Umbilical cord (tissue), 2 donors: ENCODE results near the gene RFX1. TPM values are rescaled to one million over a fixed set of nuclear protein-coding genes. Genes with fewer than 3 reads are reported as not detected.

Experiments
- DNase-seq: peaks from one replicate; pipeline ENCODE4 v3.0.0-alpha.2; 2015; ENCODE audit warnings: low spot score
- total RNA-seq: library from RNA; depleted of rRNA; stranded (reverse); fragments of >200 nt; gene quantifications from one replicate; pipeline ENCODE4 v1.2.3, GENCODE V29; 2014; ENCODE audit warnings: low replicate concordance; ENCODE audit not compliant: insufficient read depth

Gene RFX1
- total RNA-seq, 1 donor from 2014 or later = 1.9 TPM

DNA sequence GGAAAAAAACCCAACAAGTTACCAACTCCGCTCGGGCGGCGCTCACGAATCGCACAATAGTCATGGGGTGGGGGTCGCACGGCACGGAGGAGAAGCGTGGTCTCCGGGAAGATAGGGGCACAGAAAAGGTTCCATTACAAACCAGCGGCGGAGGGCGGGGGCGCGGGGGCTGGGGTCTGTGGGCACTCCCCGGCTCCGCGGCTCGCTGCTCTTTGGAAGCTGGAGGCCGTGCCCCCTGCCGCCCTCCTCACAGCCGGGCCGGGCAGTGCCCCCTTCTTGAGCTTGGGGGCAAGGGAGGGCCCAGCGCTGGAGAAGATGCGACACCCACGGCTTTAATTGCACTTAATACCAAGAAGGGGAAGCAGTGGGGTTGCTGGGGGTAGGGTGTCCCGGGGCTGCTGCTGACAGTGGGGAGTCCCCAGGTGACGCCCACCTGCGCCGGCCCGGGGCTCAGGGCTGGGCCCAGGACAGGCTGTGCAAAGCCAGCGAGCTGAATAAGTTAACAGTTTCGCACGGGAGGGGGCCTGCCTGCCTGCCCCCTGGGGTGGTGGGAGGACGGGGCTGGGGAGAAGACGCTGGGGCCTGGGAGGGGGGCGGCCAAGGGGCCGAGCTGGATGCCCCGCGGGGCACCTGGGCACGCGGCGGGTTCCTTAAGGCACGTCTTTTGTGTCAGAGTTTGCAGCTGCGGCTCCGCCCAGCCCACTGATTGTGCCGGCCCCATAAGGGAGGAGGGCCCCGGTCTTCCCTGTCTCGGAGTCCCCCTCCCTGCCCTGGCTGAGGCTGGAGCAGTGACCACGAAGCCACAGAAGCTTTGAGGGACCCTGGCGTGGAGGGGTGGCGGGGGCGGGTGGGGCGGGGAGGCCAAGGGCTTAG is 44.1 kb downstream of the RFX1 start:
- DNase-seq = peak; percentile 47

DNA sequence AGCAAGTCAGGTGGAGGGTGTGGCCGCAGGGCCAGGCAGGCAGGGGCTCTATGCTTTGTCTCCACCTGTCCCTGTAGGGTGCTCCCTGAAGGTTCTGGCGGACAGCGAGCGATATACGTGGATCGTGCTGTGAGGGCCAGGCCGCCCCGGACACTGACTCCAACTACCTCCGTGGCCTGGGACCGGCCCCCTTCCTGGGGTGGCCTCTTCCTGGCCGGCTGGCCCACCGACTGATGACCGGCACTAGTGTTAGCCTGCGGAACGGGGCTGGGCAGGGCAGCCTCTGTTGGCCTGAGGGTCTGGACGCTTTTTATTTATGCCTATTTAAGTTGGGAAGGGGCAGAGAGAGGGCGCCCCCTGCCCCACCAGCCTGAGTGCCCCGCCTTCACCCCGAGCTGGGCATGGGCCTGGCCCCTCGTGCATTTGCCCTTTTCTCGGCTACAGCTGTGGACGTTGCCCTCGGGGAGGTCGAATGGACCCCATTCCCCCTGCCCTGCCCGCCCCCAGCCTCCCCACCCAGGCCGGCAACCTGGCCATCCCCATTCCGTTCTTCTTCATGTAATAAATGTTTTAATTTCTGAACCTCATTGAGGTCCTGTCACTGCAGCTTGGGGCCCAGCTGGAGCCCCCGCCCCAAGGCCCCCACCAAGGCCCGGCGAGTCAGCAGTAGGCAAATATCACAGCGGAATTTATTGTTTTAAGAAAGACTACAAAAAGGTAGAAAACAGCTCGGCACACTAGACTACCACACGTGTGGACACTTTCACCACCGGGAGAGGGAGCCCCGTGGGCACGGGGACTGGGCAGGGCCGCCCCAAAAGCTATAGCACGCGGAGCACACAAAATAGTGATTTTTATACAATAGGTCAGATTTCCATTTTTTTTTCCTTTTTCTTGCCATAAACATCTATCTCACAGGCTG is 45.0 kb downstream of the RFX1 start:
- no peak for DNase-seq

DNA sequence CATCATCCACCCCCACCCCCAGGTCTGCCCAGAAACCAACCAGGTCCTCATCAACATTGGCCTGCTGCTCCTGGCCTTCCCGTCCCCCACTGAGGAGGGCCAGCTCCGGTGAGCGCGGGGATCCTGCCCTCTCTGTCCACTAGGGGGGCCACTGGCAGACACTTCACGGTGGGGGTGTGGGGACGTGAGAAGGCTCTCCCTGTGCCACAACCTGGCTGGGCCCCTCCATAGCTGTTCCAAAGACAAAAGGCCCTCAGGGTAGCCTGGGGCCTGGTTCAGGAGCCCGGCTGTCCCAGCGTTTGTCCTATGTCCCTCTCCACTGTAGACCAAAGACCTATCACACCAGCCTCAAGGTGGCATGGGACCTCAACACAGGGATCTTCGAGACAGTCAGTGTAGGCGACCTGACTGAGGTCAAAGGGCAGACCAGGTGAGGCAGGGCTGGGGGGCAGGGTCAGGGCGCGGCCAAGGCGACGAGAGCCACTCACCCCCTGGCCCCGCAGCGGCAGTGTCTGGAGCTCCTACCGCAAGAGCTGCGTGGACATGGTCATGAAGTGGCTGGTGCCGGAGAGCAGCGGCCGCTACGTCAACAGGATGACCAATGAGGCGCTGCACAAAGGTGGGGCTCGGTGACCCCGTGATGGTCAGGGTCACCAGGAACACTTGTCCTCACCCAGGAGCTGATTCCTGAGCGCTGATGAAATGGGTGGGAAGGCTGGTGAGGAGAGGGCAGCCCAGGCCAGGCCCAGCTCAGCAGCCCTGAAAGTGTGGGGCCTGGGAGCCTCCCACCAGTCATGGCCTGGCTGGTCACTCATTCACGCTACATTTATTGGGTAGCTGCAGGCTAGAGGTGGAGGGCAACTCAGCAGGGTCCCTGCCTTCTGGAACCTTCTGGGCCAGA is 45.9 kb downstream of the RFX1 start:
- DNase-seq = no peak

DNA sequence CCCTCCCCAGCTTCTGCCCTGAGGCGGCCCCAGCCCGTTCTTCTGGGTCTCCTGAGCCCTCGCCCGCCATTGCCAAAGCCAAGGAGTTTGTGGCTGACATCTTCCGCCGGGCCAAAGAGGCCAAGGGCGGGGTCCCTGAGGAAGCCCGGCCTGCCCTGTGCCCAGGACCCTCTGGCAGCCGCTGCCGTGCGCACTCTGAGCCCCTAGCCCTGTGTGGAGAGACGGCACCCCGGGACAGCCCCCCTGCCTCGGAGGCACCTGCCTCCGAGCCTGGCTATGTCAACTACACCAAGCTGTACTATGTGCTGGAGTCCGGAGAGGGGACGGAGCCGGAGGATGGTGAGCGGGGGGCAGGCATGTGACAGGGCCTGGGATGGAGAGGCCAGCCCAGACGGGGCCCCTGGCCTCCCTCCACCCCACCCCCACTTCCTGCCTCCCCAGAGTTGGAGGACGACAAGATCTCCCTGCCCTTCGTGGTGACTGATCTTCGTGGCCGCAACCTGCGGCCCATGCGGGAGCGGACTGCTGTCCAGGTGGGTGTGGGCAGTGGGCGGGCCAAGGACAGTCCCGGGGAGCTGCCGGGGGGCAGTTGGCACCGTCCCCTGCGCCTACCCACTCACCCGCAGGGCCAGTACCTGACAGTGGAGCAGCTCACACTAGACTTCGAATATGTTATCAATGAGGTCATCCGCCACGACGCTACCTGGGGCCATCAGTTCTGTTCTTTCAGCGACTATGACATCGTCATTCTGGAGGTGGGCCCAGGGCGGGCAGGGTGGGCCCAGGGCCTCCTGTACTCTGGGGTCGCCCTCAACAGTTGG is 46.8 kb downstream of the RFX1 start:
- DNase-seq = no peak

DNA sequence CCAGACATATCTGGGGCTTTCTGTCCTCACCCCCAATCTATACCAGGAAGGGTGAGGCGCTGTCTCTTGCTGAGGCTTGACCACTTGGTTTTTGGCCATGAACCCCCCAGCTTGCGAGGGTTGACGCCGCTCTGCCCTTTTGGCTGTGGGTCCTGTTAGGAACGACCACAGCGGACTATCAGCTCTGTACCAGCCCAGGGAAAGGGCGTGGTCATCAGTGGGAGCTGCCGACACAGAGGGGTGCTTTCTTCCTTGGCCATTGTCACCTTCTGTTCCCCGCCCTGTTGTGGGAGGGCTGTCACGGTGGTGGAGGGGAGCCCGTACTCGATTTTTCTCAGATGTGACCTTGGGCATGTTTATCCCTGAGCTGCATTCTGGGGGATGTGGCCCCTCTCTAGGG is 48.1 kb downstream of the RFX1 start:
- no peak for DNase-seq

DNA sequence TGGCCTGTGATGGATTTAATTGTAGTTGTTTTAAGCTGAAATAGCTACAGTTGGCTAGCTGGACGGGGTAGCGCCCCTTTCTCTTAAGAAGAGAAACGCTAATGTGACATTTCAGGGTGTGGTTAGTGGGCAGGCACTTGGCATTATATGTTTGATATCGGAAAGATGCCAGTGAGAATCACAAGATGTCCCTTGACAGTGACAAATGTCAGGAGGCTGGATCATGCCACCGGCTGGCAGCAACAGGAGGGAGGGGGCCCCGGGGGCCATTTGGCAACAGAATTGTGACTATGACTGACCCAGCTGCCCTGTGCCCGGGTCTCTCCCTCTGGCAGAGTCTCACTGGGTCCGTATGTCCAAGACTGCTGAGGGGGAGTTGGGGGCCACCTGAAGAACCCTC is 49.1 kb downstream of the RFX1 start:
- no peak for DNase-seq

DNA sequence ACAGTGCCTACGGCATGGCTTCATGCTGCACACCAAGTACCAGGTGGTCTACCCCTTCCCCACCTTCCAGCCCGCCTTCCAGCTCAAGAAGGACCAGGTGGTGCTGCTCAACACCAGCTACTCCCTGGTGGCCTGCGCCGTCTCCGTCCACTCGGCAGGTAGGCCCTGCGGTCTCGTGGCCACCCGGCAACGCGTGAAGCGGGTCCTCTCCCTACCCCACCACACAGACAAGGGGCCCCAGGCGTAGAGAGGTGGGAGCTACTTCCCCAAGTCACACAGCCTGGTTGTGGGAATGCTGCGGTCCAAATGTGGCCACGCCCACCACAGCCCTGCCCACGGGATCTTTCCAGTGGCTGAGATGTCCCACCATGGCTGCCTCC is 49.8 kb downstream of the RFX1 start:
- no peak for DNase-seq

DNA sequence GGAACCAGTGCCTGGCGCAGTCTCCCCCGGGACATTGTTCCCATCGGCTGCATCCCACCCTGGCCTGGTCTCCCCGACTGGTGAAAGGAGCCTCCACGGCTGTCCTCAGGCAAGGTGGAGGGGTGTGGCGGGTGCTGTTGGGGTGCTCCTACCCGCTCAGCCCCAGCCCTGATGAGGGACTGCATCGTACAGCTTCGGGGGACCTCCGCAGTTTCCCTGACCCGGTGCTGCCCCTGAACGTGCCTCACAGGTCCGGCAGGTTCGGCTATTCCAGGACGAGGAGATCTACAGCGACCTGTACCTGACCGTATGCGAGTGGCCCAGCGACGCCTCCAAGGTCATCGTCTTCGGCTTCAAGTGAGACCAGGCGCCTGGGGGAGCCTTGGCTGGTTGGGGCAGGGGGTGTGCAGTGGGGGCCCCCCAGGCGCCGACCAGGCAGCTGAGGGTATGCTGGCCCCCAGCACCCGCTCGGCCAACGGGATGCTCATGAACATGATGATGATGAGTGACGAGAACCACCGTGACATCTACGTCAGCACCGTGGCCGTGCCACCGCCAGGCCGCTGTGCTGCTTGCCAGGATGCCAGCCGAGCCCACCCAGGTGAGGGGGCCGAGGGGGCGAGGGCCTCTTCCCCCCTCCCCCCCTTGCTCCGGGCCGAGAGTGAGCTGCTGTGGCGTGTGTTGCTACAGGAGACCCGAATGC is 50.3 kb downstream of the RFX1 start:
- no peak for DNase-seq

DNA sequence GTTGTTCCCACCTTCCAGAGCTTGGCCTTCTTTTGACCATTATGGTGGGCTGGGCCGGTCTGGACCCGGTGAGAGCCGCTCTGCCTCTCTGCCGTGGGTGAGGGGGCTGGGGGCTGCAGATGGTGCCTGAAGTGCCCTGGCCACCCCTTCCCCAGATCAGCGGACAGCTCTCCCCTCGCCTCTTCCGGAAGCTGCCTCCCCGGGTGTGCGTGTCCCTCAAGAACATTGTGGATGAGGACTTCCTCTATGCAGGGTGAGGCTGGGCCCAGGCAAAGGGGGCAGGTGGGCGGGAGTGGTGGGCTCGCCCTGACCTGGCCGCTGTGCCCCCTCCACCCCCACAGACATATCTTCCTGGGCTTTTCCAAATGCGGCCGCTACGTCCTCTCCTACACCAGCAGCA is 51.9 kb downstream of the RFX1 start:
- DNase-seq = no peak

DNA sequence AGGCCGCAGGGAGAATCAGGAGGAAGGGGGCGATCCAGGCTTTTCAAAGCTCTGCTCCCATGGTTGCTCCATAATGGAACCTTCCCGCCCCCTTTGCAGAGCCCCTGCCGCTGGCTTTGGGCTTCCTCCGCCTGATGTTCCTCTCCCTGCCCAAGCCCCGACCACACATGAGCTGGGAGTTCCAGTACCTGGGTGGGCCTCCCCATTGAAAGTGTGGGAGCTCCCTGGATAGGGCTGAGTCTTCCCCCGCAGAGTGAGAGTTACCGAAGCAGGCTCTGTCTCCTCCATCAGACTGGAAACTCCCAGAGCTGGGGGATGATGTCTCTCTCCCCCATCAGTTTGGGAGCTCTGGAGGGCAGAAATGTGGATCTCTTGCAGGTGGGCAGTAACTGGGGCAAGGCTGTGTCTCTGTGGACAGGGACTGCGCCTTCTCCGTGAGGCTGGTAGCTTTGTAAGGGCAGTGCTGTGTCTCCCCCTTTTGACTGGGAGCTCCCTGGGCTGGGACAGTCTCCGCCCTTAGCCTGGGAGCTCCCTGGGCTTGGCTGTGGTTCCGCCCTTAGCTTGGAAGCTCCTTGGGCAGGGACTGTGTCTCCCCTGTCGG is 53.1 kb downstream of the RFX1 start:
- peak; percentile 65 for DNase-seq

DNA sequence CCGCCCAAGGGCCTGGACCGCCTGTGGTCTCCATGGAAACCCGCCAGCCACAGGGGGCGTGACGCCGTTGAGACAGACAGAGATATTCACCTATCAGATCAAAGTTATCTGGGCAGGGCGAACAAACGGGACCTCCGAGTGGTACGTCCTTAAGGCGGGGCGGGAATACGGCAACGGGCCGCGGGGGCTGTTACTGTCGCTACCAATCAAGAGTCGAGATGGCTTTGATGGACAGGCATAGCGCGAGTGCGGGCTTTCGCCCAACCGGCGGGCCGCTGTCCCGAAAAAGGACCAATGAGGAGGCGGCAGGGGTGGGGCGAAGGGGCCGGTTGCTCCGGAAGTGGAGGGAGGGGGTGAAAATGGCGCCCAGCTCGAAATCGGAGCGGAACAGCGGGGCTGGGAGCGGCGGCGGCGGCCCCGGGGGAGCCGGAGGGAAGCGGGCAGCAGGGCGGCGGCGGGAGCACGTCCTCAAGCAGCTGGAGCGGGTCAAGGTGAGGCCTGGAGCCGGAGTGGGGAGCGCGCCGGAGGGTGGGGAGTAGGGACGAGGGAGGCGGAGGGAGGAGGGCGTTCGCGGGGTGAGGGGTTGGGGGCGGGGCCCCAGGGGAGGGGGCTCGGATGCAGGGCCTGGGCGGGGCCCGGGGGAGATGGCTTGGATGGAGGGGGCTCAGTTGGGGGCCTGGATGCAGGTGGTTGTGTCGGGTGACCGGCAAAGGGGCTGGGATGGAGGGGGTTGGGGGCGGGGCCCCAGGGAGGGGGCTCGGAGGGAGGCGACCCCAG is 53.8 kb downstream of the RFX1 start, which contains the start of gene DCAF15:
Gene DCAF15, plus strand, starts transcription at position 356 of the 777 bp plus-strand sequence. Its CDS starts 4 bp downstream, at position 360.
- DNase-seq = peak; percentile 100

DNA sequence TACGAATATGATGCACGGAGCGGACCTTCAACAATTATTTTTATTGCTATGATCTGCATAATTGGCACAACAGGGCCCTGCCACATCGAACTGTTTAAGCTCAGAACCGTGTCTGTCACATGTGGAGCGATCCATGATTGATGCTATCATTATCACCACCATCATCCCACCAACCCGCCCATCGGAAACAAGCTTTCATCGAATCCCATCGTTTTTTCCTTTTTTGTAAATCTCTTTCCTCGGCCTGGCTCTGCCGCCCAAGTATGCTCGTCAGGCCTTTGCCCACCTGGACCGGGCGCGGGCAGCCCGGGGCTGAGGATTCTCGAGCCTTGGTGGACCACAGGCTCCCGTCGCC is 54.3 kb downstream of the RFX1 start:
- no peak for DNase-seq

DNA sequence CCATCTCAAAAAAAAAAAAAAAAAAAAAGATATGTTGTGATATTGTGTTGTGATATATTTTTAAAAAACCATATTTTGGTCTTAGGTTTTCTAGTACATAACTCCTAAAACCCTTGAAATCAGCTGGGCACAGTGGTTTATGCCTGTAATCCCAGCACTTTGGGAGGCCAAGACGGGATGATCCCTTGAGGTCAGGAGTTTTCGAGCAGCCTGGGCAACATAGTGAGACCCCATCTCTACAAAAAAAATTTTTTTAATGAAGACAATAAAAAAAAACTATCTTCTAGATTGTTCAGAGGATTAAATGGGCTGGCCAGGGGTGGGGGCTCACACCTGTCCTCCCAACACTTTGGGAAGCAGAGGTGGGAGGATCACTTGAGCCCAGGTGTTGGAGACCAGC is 55.1 kb downstream of the RFX1 start:
- no peak for DNase-seq

DNA sequence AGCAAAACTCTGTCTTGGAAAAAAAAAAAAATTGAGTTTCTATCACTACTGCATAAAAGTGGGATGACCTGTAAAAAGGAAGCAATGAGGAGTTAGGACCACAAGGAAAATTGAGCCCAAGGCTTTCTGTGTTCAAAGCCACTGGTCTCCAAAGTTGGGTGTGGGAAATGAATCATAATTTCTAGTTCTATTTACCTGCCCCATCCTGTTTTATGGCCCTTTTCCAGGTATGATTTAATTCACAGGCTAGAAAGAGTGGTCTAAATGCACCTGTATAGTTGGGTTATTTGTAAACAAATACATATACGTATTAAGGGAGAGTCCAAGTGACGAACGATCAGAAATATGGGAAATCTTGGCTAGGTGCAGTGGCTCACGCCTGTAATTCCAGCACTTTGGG is 59.7 kb downstream of the RFX1 start:
- DNase-seq = no peak

DNA sequence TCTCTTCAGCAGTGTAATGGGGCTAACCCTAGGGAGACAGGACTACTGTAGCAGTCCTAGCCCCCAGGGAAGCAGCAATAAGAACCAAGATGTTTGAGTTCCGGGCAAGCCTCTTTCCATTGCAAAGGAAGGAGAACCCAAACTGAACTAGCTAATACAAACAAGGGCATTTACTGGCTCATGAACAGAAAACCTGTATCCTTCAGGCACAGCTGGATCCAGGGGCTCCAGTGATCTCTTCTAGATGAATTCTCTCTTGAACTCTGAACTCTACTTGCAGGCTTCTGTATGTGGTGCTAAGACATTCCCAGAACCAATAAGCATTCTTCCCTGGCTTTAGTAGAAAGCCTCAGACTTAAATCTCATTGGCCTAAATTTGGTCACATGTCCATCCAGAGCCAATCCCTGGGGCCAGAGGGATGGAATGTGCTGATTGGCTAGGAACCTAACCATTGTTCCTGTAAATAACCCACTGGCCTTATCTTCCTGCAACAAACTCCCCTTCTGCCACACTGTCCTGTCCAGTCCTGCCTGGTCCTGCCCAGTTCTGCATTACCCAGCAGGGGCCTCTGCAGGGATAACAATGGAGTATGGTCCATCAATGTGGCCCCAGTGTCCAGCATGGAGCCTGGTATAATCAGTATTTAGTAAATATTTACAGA is 64.0 kb downstream of the RFX1 start:
- DNase-seq = no peak

DNA sequence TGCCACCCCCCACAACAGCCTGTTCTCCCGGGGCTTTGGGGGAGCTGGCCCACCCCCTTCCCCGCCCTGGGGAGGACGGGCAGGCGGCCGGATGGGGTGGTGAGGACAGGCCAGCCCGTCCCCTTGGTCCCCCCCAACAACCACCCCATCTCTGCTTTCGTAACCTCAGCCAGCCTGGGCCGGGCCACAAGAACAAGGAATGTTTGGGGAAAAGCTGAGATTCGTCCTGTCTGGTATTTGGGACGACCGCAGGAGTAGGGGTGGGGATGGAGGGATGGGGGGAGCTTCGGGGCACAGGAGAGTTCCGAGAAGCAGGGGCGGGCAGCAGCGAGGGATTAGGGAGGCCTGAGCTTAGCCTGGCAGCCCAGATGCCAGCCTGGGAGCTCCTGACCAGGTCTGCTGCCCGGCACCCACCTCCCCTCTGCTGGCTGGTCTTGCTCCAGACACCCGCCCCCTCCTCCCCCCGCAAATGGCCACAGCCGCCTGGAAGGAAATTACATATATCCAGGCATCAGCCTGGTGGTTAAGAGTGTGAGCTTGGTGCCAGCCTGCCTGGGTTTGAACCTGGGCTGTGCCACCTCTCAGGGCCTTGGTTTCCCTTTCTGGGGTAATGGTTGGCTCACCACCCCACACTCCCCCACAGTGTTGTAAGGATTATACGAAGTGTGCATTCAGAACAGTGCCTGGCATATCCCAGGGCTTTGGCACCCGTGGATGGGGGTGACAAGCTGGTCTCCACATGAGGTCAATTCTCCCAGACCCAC is 67.6 kb downstream of the RFX1 start, which contains the start of gene PODNL1:
Gene PODNL1, minus strand, starts transcription at position 117 of the 764 bp plus-strand sequence. CDS start 236 bp downstream, outside the sequence.
- peak; percentile 84 for DNase-seq
